UCSD-AML1 (cell line): ENCODE results near the gene S100A12.

Experiments used
- DNase-seq: peaks from one replicate; lab custom pipeline; 2025; ENCODE audit not compliant: unreplicated experiment; lab: John Stamatoyannopoulos, UW

The S100A12 gene

GRCh38 chr1:153397051-153397923 lies 21.9 kb upstream of the S100A12 start:
- DNase-seq, result no peak

GRCh38 chr1:153396461-153396860 lies 21.0 kb upstream of the S100A12 start:
- DNase-seq, result no peak

GRCh38 chr1:153395776-153396175 lies 20.4 kb upstream of the S100A12 start:
- no peak for DNase-seq

- DNase-seq, result no peak
These were observed 19.8 kb upstream of the S100A12 start for GRCh38 chr1:153395136-153395685.

GRCh38 chr1:153394391-153394790 lies 19.0 kb upstream of the S100A12 start:
- DNase-seq, result no peak

GRCh38 chr1:153393926-153394325 lies 18.5 kb upstream of the S100A12 start:
- no peak for DNase-seq

GRCh38 chr1:153392822-153393221 lies 17.4 kb upstream of the S100A12 start:
- no peak for DNase-seq

GRCh38 chr1:153392258-153392657 lies 16.8 kb upstream of the S100A12 start:
- DNase-seq, result no peak

GRCh38 chr1:153390938-153391710 lies 15.7 kb upstream of the S100A12 start, which contains the start of gene S100A8:
S100A8 (minus strand) TSS chr1:153391073; CDS start chr1:153390535, 538 bp downstream.
- no peak for DNase-seq

GRCh38 chr1:153389973-153390879 lies 14.8 kb upstream of the S100A12 start:
- DNase-seq, result no peak

- DNase-seq, result no peak
These were observed 14.0 kb upstream of the S100A12 start for GRCh38 chr1:153389401-153389800.

GRCh38 chr1:153387785-153388184 lies 12.4 kb upstream of the S100A12 start:
- no peak for DNase-seq

- DNase-seq, result no peak
These were observed 11.6 kb upstream of the S100A12 start for GRCh38 chr1:153387001-153387400.

GRCh38 chr1:153386500-153386901 lies 11.1 kb upstream of the S100A12 start:
- peak; percentile 58 for DNase-seq

GRCh38 chr1:153384958-153385580 lies 9.6 kb upstream of the S100A12 start:
- DNase-seq, result no peak

- DNase-seq, result no peak
These were observed 5.3 kb upstream of the S100A12 start for GRCh38 chr1:153380711-153381110.

- no peak for DNase-seq
These were observed 4.2 kb upstream of the S100A12 start for GRCh38 chr1:153379591-153379990.

- DNase-seq, result no peak
These were observed 1.4 kb downstream of the S100A12 start for GRCh38 chr1:153374071-153374470.

- no peak for DNase-seq
These were observed 2.9 kb downstream of the S100A12 start for GRCh38 chr1:153372571-153372970.

- DNase-seq, result no peak
These were observed 4.2 kb downstream of the S100A12 start for GRCh38 chr1:153371231-153371630.
